WTC11 (cell line): ENCODE measurements around the gene TFPT. TPM values are rescaled to one million over a fixed set of nuclear protein-coding genes. Genes with fewer than 3 reads are reported as not detected.

Experiments used
- ATAC-seq: fragments of 200-7000 bp; cut with Tn5 transposase; 2 replicates; pipeline ENCODE4 v1.10.0; 2021; ENCODE audit warnings: mild to moderate bottlenecking, moderate library complexity
- CTCF ChIA-PET: fragments of 300-600 bp; sonication (Branson Sonifier 250); formaldehyde crosslinking; loops from one replicate; lab custom pipeline; 2021; ENCODE audit warnings: antibody characterized with exemption; lab: Charles Lee
- POLR2A ChIA-PET: fragments of 350-600 bp; sonication (Branson Sonifier 250); formaldehyde crosslinking; loops from one replicate; lab custom pipeline; 2021; ENCODE audit warnings: antibody characterized with exemption; lab: Charles Lee
- DNase-seq: peaks from one replicate; pipeline ENCODE4 v3.0.0; 2021; ENCODE audit warnings: low spot score
- H3K27ac Mint-ChIP-seq: 2 replicates; pipeline ENCODE4 v1.8.0; 2021; ENCODE audit warnings: mixed read lengths
- H3K27me3 Mint-ChIP-seq: 2 replicates; pipeline ENCODE4 v1.8.0; 2021; ENCODE audit warnings: low read depth, mild to moderate bottlenecking, moderate library complexity, mixed read lengths
- H3K36me3 Mint-ChIP-seq: 2 replicates; pipeline ENCODE4 v1.8.0; 2021; ENCODE audit warnings: mixed read lengths
- H3K4me1 Mint-ChIP-seq: 2 replicates; pipeline ENCODE4 v1.8.0; 2022; ENCODE audit warnings: mixed read lengths
- H3K4me3 Mint-ChIP-seq: 2 replicates; pipeline ENCODE4 v1.8.0; 2021; ENCODE audit warnings: mild to moderate bottlenecking, moderate library complexity, mixed read lengths
- H3K9me3 Mint-ChIP-seq: 2 replicates; pipeline ENCODE4 v1.8.0; 2021; ENCODE audit warnings: mixed read lengths
- ARID4B ChIP-seq: sonication (generic); formaldehyde crosslinking; IDR thresholded peaks from 2 replicates; pipeline ENCODE4 v1.8.0; 2023; ENCODE audit warnings: missing genetic modification reagents, mild to moderate bottlenecking, borderline replicate concordance
- ATF2 ChIP-seq: sonication (generic); formaldehyde crosslinking; IDR thresholded peaks from 2 replicates; pipeline ENCODE4 v1.8.1; 2022; ENCODE audit warnings: low read depth, missing genetic modification reagents, borderline replicate concordance
- CREB1 ChIP-seq: sonication (generic); formaldehyde crosslinking; IDR thresholded peaks from 2 replicates; pipeline ENCODE4 v1.8.0; 2023; ENCODE audit warnings: mild to moderate bottlenecking, missing genetic modification reagents
- CTCF ChIP-seq: fragments of 200-600 bp; IDR thresholded peaks from 2 replicates; pipeline ENCODE4 v1.8.0; 2022; ENCODE audit warnings: antibody characterized with exemption
- FOXP4 ChIP-seq: sonication (generic); formaldehyde crosslinking; IDR thresholded peaks from 2 replicates; pipeline ENCODE4 v1.8.0; 2022; ENCODE audit warnings: mild to moderate bottlenecking, missing genetic modification reagents
- GABPB1 ChIP-seq: sonication (generic); formaldehyde crosslinking; IDR thresholded peaks from 2 replicates; pipeline ENCODE4 v1.8.1; 2023; ENCODE audit warnings: mild to moderate bottlenecking, missing genetic modification reagents
- PRRX2 ChIP-seq: fragments of 250-450 bp; sonication (Bioruptor Pico); IDR thresholded peaks from 2 replicates; pipeline ENCODE4 v1.8.0; 2021; ENCODE audit warnings: mild to moderate bottlenecking
- RORB ChIP-seq: fragments of 250-450 bp; sonication (Bioruptor Pico); IDR thresholded peaks from 2 replicates; pipeline ENCODE4 v1.9.0; 2021; ENCODE audit warnings: mild to moderate bottlenecking
- SMAD3 ChIP-seq: sonication (generic); formaldehyde crosslinking; IDR thresholded peaks from 2 replicates; pipeline ENCODE4 v1.8.0; 2022; ENCODE audit warnings: missing genetic modification reagents, mild to moderate bottlenecking, borderline replicate concordance
- TEAD4 ChIP-seq: sonication (generic); formaldehyde crosslinking; IDR thresholded peaks from 2 replicates; pipeline ENCODE4 v1.8.0; 2022; ENCODE audit warnings: mild to moderate bottlenecking, missing genetic modification reagents
- USF1 ChIP-seq: sonication (generic); formaldehyde crosslinking; IDR thresholded peaks from 2 replicates; pipeline ENCODE4 v1.8.0; 2022; ENCODE audit warnings: mild to moderate bottlenecking, missing genetic modification reagents
- USF2 ChIP-seq: sonication (generic); formaldehyde crosslinking; IDR thresholded peaks from 2 replicates; pipeline ENCODE4 v1.8.1; 2023; ENCODE audit warnings: mild to moderate bottlenecking, missing genetic modification reagents, moderate library complexity
- ZNF317 ChIP-seq: sonication (generic); formaldehyde crosslinking; IDR thresholded peaks from 2 replicates; pipeline ENCODE4 v1.8.1; 2023; ENCODE audit warnings: low read depth, mild to moderate bottlenecking, moderate library complexity, missing genetic modification reagents, borderline replicate concordance
- ZNF423 ChIP-seq: fragments of 250-450 bp; sonication (Bioruptor Pico); IDR thresholded peaks from 2 replicates; pipeline ENCODE4 v2.1.2; 2022; ENCODE audit warnings: mild to moderate bottlenecking, moderate library complexity
- ZNF532 ChIP-seq: fragments of 250-450 bp; sonication (Bioruptor Pico); IDR thresholded peaks from 2 replicates; pipeline ENCODE4 v1.9.0; 2021; ENCODE audit warnings: mild to moderate bottlenecking, borderline replicate concordance
- total RNA-seq: library from RNA; stranded (reverse); gene quantifications from 3 replicates; pipeline ENCODE4 v1.2.3, GENCODE V29; 2021

The TFPT gene
- total RNA-seq, 1 experiment from 2014 or later, result 24.6 TPM

- peaks cover 62% of the 10 kb centered on the region for H3K36me3 Mint-ChIP-seq
- no peaks in the 10 kb centered on the region for H3K4me1 Mint-ChIP-seq
- TF ChIP-seq ARID4B (no peak), SMAD3 (no peak), GABPB1 (CRISPR knock-in tag) (no peak), RORB (no peak), ZNF423 (CRISPR knock-in tag) (no peak), USF1 (CRISPR knock-in tag) (no peak), ZNF532 (CRISPR knock-in tag) (no peak), PRRX2 (CRISPR knock-in tag) (no peak), TEAD4 (CRISPR knock-in tag) (no peak), FOXP4 (CRISPR knock-in tag) (no peak), ZNF317 (CRISPR knock-in tag) (no peak)
- no peak overlapping the region for H3K4me3 Mint-ChIP-seq
- H3K27ac Mint-ChIP-seq, result no peak overlapping the region
- no peak for DNase-seq
- no peak for ATAC-seq
- ChIA-PET POLR2A (no interaction called here), CTCF (interaction anchor here (1.2 to 1.5 kb wide), 2 partner anchors 13 to 211 kb away, joined by 3 to 4 read pairs; partner anchors contain the start of gene CNOT3)
- no peaks in the 10 kb centered on the region for H3K9me3 Mint-ChIP-seq
- no peaks in the 10 kb centered on the region for H3K27me3 Mint-ChIP-seq
Measured at GRCh38 chr19:54123682-54124081, 8.2 kb upstream of the TFPT start.

GRCh38 chr19:54121259-54121658 lies 5.8 kb upstream of the TFPT start:
- Mint-ChIP-seq H3K36me3 (peaks cover 58% of the 10 kb centered on the region), H3K9me3 (no peaks in the 10 kb centered on the region), H3K4me1 (peaks cover 8% of the 10 kb centered on the region), H3K4me3 (no peak overlapping the region), H3K27me3 (no peaks in the 10 kb centered on the region), H3K27ac (no peak overlapping the region)
- POLR2A ChIA-PET, result no interaction called here
- CTCF ChIA-PET, result no interaction called here
- ATAC-seq, result no peak
- no peak for DNase-seq
- TF ChIP-seq ATF2 (CRISPR knock-in tag) (no peak), CREB1 (CRISPR knock-in tag) (no peak), USF2 (CRISPR knock-in tag) (no peak), FOXP4 (CRISPR knock-in tag) (no peak), CTCF (no peak), ZNF317 (CRISPR knock-in tag) (no peak)
